SK-N-SH (cell line): ENCODE data around the gene VANGL1. TPM values are rescaled to one million over a fixed set of nuclear protein-coding genes. Genes with fewer than 3 reads are reported as not detected.

Source experiments
- CTCF ChIA-PET: fragments of 300-600, 350-600 bp; formaldehyde crosslinking; extraction: SDS; loops from one replicate; lab custom pipeline; 2021; lab: Yijun Ruan, JAX
- POLR2A ChIA-PET: fragments of 350-600 bp; sonication (Branson Sonifier 250); formaldehyde crosslinking; extraction: SDS; loops from one replicate; lab custom pipeline; 2020; ENCODE audit warnings: antibody characterized with exemption, inconsistent platforms; lab: Yijun Ruan, JAX
- DNase-seq: peaks from one replicate; pipeline ENCODE4 v3.0.0; 2012
- H2AFZ ChIP-seq: fragments of 200-600 bp; sonication (generic); 2 replicates; pipeline ENCODE4 v1.8.1; 2016; ENCODE audit warnings: antibody characterized with exemption, mild to moderate bottlenecking, low read depth
- H3F3A ChIP-seq: fragments of 200-600 bp; sonication (generic); replicated peaks from 2 replicates; pipeline ENCODE3; 2016; ENCODE audit warnings: antibody characterized with exemption, mild to moderate bottlenecking; ENCODE audit not compliant: insufficient read depth
- H3K27ac ChIP-seq, 2 experiments: fragments of 200-500 bp in 1 of 2; fragments of 200-600 bp in 1 of 2; sonication (Bioruptor generic) in 1 of 2; sonication (generic), shearing (Covaris generic) in 1 of 2; 2 replicates each; pipeline versions ENCODE4 v1.5.1 to v1.6.1; 2014 to 2016; ENCODE audit warnings: low read depth in 2 of 2, inconsistent platforms in 1 of 2, low read length in 1 of 2, mild to moderate bottlenecking in 1 of 2, mixed read lengths in 1 of 2
- H3K27me3 ChIP-seq: fragments of 200-600 bp; sonication (generic), shearing (Covaris generic); 2 replicates; pipeline ENCODE4 v1.6.1; 2016; ENCODE audit warnings: mixed run types; ENCODE audit not compliant: insufficient read depth
- H3K36me3 ChIP-seq, 2 experiments: fragments of 200-500 bp in 1 of 2; fragments of 200-600 bp in 1 of 2; sonication (Bioruptor generic) in 1 of 2; sonication (generic) in 1 of 2; replicated peaks in 1 of 2; 2 replicates each; pipeline versions ENCODE3 to v1.5.1; 2014 to 2016; ENCODE audit warnings: low read length in 1 of 2, mild to moderate bottlenecking in 1 of 2; ENCODE audit not compliant: insufficient read depth in 2 of 2, control insufficient read depth in 1 of 2
- H3K4me1 ChIP-seq, 2 experiments: fragments of 200-500 bp in 1 of 2; fragments of 200-600 bp in 1 of 2; sonication (Bioruptor generic) in 1 of 2; sonication (generic), shearing (Covaris generic) in 1 of 2; 2 replicates each; pipeline versions ENCODE4 v1.5.1 to v1.6.1; 2014 to 2016; ENCODE audit warnings: low read depth in 1 of 2, low read length in 1 of 2, mixed run types in 1 of 2; ENCODE audit not compliant: insufficient read depth in 2 of 2, control insufficient read depth in 1 of 2
- H3K4me2 ChIP-seq: fragments of 200-600 bp; sonication (generic), shearing (Covaris generic); 2 replicates; pipeline ENCODE4 v1.6.1; 2017; ENCODE audit warnings: mixed run types
- H3K4me3 ChIP-seq, 2 experiments: fragments of 200-500 bp in 1 of 2; fragments of 200-600 bp in 1 of 2; sonication (Bioruptor generic) in 1 of 2; sonication (generic), shearing (Covaris generic) in 1 of 2; 2 replicates each; pipeline versions ENCODE4 v1.5.1 to v1.8.1; 2014 to 2016; ENCODE audit warnings: low read depth in 2 of 2, inconsistent platforms in 1 of 2, low read length in 1 of 2, mild to moderate bottlenecking in 1 of 2, mixed read lengths in 1 of 2, moderate library complexity in 1 of 2
- H3K79me2 ChIP-seq: fragments of 200-600 bp; sonication (generic); 2 replicates; pipeline ENCODE4 v1.8.1; 2017; ENCODE audit warnings: mild to moderate bottlenecking; ENCODE audit not compliant: insufficient read depth
- H3K9ac ChIP-seq: fragments of 200-600 bp; sonication (generic); 2 replicates; pipeline ENCODE4 v1.6.1; 2017; ENCODE audit warnings: mixed run types
- H3K9me2 ChIP-seq: fragments of 200-600 bp; sonication (generic); 2 replicates; pipeline ENCODE4 v1.6.1; 2017; ENCODE audit warnings: mixed run types
- H3K9me3 ChIP-seq: fragments of 200-600 bp; sonication (generic); 2 replicates; pipeline ENCODE4 v1.6.1; 2017; ENCODE audit warnings: mixed run types, mild to moderate bottlenecking, moderate library complexity
- H4K20me1 ChIP-seq: fragments of 200-600 bp; sonication (generic); 2 replicates; pipeline ENCODE4 v1.6.1; 2017; ENCODE audit warnings: mild to moderate bottlenecking, mixed run types; ENCODE audit not compliant: insufficient read depth
- ELF1 ChIP-seq: IDR thresholded peaks from 2 replicates; pipeline ENCODE4 v1.4.0; 2012
- FOSL2 ChIP-seq: IDR thresholded peaks from 2 replicates; pipeline ENCODE4 v1.4.0; 2012; ENCODE audit warnings: low read depth, mild to moderate bottlenecking, moderate library complexity, borderline replicate concordance
- FOXJ3 ChIP-seq: sonication (generic); formaldehyde crosslinking; IDR thresholded peaks from 2 replicates; pipeline ENCODE4 v1.5.1; 2020; ENCODE audit warnings: mild to moderate bottlenecking, missing genetic modification reagents
- GABPA ChIP-seq: IDR thresholded peaks from 2 replicates; pipeline ENCODE4 v1.4.0; 2012; ENCODE audit warnings: low read depth, mild to moderate bottlenecking
- GATA2 ChIP-seq: sonication (generic); formaldehyde crosslinking; IDR thresholded peaks from 2 replicates; pipeline ENCODE4 v1.5.0; 2020; ENCODE audit warnings: mild to moderate bottlenecking, missing genetic modification reagents
- IRF3 ChIP-seq: fragments of 150-350 bp; IDR thresholded peaks from 2 replicates; pipeline ENCODE4 v1.6.1; 2016; ENCODE audit warnings: mild to moderate bottlenecking, low read depth, low read length
- MAX ChIP-seq: IDR thresholded peaks from 2 replicates; pipeline ENCODE4 v1.4.0; 2012; ENCODE audit warnings: low read depth
- NFIC ChIP-seq: IDR thresholded peaks from 2 replicates; pipeline ENCODE4 v1.4.0; 2012; ENCODE audit warnings: borderline replicate concordance
- NRF1 ChIP-seq: IDR thresholded peaks from 2 replicates; pipeline ENCODE4 v1.6.1; 2012; ENCODE audit warnings: low read depth, mild to moderate bottlenecking, low read length
- POLR2AphosphoS5 ChIP-seq: IDR thresholded peaks from 2 replicates; pipeline ENCODE4 v1.6.1; 2012; ENCODE audit warnings: low read depth, low read length
- REST ChIP-seq: IDR thresholded peaks from 2 replicates; pipeline ENCODE4 v1.6.1; 2012; ENCODE audit warnings: mild to moderate bottlenecking, low read depth, low read length, moderate library complexity
- SIN3A ChIP-seq: IDR thresholded peaks from 2 replicates; pipeline ENCODE4 v1.6.1; 2012; ENCODE audit warnings: low read depth, mild to moderate bottlenecking, low read length, moderate library complexity, borderline replicate concordance
- SMC3 ChIP-seq: IDR thresholded peaks from 2 replicates; pipeline ENCODE4 v1.6.1; 2012; ENCODE audit warnings: low read depth, low read length, improper control_type of control experiment
- TEAD4 ChIP-seq: IDR thresholded peaks from 2 replicates; pipeline ENCODE4 v1.4.0; 2012; ENCODE audit warnings: mild to moderate bottlenecking, borderline replicate concordance; ENCODE audit not compliant: insufficient read depth
- YY1 ChIP-seq: IDR thresholded peaks from 2 replicates; pipeline ENCODE4 v1.4.0; 2012; ENCODE audit warnings: low read depth, mild to moderate bottlenecking
- WGBS: methylation state at CpG from one replicate; pipeline ENCODE4 v1.1.6; 2017; ENCODE audit warnings: low lambda C conversion rate; 5-methylcytosine and 5-hydroxymethylcytosine counted together
- polyA plus RNA-seq, 3 experiments: library from polyadenylated mRNA; depleted of rRNA; stranded (reverse); fragments of >200 nt; gene quantifications; 2 replicates each; pipeline ENCODE4 v1.2.3, GENCODE V29; 2012

The VANGL1 gene
- polyA plus RNA-seq, 1 of the 3 experiments (the other 2 are of a cell fraction): 5.4 TPM

GRCh38 chr1:115609021-115609420 lies 32.7 kb upstream of the VANGL1 start (continued):
- TF ChIP-seq TEAD4: no peak
- TF ChIP-seq NFIC: no peak
- no peak for TF ChIP-seq NRF1
- no peak for TF ChIP-seq FOXJ3 (CRISPR knock-in tag)

- no peaks in the 10 kb centered on the region for H3K9me2 ChIP-seq
- DNase-seq: no peak
- no peak overlapping the region for H3K27ac ChIP-seq
- POLR2A ChIA-PET: no interaction called here
- no peak overlapping the region for H3K4me3 ChIP-seq
- no peaks in the 10 kb centered on the region for H4K20me1 ChIP-seq
- H3K9ac ChIP-seq: no peak overlapping the region
- no peaks in the 10 kb centered on the region for H3K9me3 ChIP-seq
- H3K4me1 ChIP-seq: no peaks in the 10 kb centered on the region
- WGBS: 52% methylated on average over 4 of the region's 4 CpGs
- H3K36me3 ChIP-seq: no peaks in the 10 kb centered on the region
- H2AFZ ChIP-seq: no peak overlapping the region
- H3K4me2 ChIP-seq: no peak overlapping the region
- CTCF ChIA-PET: interaction anchor here (0.9 kb wide), 1 partner anchor 160 kb away, joined by 3 read pairs; no protein-coding TSS in a partner anchor
- TF ChIP-seq SMC3 (no peak), NRF1 (no peak)
- H3K79me2 ChIP-seq: no peaks in the 10 kb centered on the region
- H3K27me3 ChIP-seq: peaks cover 20% of the 10 kb centered on the region; the same call in 1 of the 2 replicates
- H3F3A ChIP-seq: no peaks in the 10 kb centered on the region
Measured at GRCh38 chr1:115613767-115614166, 28.0 kb upstream of the VANGL1 start.

GRCh38 chr1:115620453-115620852 lies 21.3 kb upstream of the VANGL1 start:
- no peak overlapping the region for H3K27ac ChIP-seq
- TF ChIP-seq FOSL2 (no peak), YY1 (no peak), SIN3A (no peak), ELF1 (no peak)
- peaks cover 0 to 2% of the 10 kb centered on the region in 2 experiments; a peak in 1 of 4 replicates for H3K4me1 ChIP-seq
- H3K9me3 ChIP-seq: no peaks in the 10 kb centered on the region
- H4K20me1 ChIP-seq: no peaks in the 10 kb centered on the region
- H2AFZ ChIP-seq: no peak overlapping the region
- ChIA-PET CTCF (interaction anchor here (0.5 kb wide), 1 partner anchor 380 kb away, joined by 4 read pairs; no protein-coding TSS in a partner anchor), POLR2A (no interaction called here)
- H3K79me2 ChIP-seq: no peaks in the 10 kb centered on the region
- DNase-seq: no peak
- no peak overlapping the region for H3K9ac ChIP-seq
- H3K36me3 ChIP-seq: no peaks in the 10 kb centered on the region
- H3F3A ChIP-seq: no peaks in the 10 kb centered on the region
- no peaks in the 10 kb centered on the region; the same call in 1 of the 2 replicates for H3K27me3 ChIP-seq
- H3K9me2 ChIP-seq: no peaks in the 10 kb centered on the region
- H3K4me2 ChIP-seq: no peak overlapping the region
- no peak overlapping the region for H3K4me3 ChIP-seq

GRCh38 chr1:115620950-115621349 lies 20.8 kb upstream of the VANGL1 start:
- Histone ChIP-seq H3K4me2 (no peak overlapping the region), H3K9me2 (no peaks in the 10 kb centered on the region), H3K79me2 (no peaks in the 10 kb centered on the region)
- TF ChIP-seq POLR2AphosphoS5 (no peak), TEAD4 (no peak), GATA2 (CRISPR knock-in tag) (no peak), IRF3 (no peak), MAX (no peak), ELF1 (no peak), REST (no peak), YY1 (no peak), GABPA (no peak)

More at GRCh38 chr1:115620950-115621349, 20.8 kb upstream of the VANGL1 start:
- no peak overlapping the region for H3K9ac ChIP-seq
- H4K20me1 ChIP-seq: no peaks in the 10 kb centered on the region
- H3K4me1 ChIP-seq: peaks cover 0 to 2% of the 10 kb centered on the region in 2 experiments; a peak in 1 of 4 replicates
- no peaks in the 10 kb centered on the region for H3F3A ChIP-seq
- H3K36me3 ChIP-seq: no peaks in the 10 kb centered on the region
- no peak overlapping the region for H3K4me3 ChIP-seq
- ChIA-PET CTCF (interaction anchor here (0.5 to 1.3 kb wide), 2 partner anchors 13 to 379 kb away, joined by 4 to 5 read pairs; no protein-coding TSS in a partner anchor), POLR2A (no interaction called here)
- H3K9me3 ChIP-seq: no peaks in the 10 kb centered on the region
- no peak for DNase-seq
- H3K27ac ChIP-seq: no peak overlapping the region
- H3K27me3 ChIP-seq: no peaks in the 10 kb centered on the region
- no peak overlapping the region for H2AFZ ChIP-seq
